ENCODE measurements around the gene ELF1. TPM values are rescaled to one million over a fixed set of nuclear protein-coding genes. Genes with fewer than 3 reads are reported as not detected.
A peak's percentile ranks its signal among the peaks of the same experiment; 100 is the strongest.

ELF1 gene
- total and polyA plus RNA-seq, 10 of the 15 experiments (the other 5 are each of a cell fraction or from before 2014, with no cell fraction given): 43.3 to 97.6 (median 55.7) TPM

DNA sequence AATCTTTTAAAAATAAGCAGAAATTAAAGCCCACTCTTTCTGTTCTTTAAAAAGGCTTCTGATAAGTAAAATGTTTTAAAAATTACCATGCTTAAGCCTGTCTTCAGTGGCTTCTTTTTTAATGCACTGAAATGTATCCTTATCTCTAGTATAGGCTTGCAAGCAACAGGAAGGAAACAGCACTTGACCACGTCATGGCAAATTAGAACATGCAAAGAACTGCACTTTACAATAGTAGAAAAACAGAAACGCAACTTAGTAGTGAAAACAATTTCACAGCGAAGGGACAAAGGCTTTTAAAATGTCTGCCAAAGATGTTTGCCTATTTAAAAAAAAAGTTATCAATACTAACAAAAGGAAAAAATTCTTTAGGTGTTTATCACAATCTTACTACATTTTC lies 36.3 kb downstream of the ELF1 start (continued):
- TF ChIP-seq, protein P1, sequence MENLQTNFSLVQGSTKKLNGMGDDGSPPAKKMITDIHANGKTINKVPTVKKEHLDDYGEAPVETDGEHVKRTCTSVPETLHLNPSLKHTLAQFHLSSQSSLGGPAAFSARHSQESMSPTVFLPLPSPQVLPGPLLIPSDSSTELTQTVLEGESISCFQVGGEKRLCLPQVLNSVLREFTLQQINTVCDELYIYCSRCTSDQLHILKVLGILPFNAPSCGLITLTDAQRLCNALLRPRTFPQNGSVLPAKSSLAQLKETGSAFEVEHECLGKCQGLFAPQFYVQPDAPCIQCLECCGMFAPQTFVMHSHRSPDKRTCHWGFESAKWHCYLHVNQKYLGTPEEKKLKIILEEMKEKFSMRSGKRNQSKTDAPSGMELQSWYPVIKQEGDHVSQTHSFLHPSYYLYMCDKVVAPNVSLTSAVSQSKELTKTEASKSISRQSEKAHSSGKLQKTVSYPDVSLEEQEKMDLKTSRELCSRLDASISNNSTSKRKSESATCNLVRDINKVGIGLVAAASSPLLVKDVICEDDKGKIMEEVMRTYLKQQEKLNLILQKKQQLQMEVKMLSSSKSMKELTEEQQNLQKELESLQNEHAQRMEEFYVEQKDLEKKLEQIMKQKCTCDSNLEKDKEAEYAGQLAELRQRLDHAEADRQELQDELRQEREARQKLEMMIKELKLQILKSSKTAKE (IDR thresholded peaks at IDR 0.05; ENCODE audit: low read depth, poor library complexity, severe bottlenecking): peak; percentile 29
- 0 out of 2 replicates have a peak, but pooled peaks have one; percentile 56 for TF ChIP-seq MXI1 (IDR thresholded peaks at IDR 0.05; ENCODE audit: low read depth, low read length)
- 0 out of 2 replicates have a peak, but pooled peaks have one; percentile 43 for TF ChIP-seq SMAD5 (IDR thresholded peaks at IDR 0.05; ENCODE audit: low read depth)
- TF ChIP-seq, protein P2, sequence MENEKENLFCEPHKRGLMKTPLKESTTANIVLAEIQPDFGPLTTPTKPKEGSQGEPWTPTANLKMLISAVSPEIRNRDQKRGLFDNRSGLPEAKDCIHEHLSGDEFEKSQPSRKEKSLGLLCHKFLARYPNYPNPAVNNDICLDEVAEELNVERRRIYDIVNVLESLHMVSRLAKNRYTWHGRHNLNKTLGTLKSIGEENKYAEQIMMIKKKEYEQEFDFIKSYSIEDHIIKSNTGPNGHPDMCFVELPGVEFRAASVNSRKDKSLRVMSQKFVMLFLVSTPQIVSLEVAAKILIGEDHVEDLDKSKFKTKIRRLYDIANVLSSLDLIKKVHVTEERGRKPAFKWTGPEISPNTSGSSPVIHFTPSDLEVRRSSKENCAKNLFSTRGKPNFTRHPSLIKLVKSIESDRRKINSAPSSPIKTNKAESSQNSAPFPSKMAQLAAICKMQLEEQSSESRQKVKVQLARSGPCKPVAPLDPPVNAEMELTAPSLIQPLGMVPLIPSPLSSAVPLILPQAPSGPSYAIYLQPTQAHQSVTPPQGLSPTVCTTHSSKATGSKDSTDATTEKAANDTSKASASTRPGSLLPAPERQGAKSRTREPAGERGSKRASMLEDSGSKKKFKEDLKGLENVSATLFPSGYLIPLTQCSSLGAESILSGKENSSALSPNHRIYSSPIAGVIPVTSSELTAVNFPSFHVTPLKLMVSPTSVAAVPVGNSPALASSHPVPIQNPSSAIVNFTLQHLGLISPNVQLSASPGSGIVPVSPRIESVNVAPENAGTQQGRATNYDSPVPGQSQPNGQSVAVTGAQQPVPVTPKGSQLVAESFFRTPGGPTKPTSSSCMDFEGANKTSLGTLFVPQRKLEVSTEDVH (IDR thresholded peaks at IDR 0.05; ENCODE audit: low read depth, partially characterized antibody): peak; percentile 18
- TF ChIP-seq, protein P3, sequence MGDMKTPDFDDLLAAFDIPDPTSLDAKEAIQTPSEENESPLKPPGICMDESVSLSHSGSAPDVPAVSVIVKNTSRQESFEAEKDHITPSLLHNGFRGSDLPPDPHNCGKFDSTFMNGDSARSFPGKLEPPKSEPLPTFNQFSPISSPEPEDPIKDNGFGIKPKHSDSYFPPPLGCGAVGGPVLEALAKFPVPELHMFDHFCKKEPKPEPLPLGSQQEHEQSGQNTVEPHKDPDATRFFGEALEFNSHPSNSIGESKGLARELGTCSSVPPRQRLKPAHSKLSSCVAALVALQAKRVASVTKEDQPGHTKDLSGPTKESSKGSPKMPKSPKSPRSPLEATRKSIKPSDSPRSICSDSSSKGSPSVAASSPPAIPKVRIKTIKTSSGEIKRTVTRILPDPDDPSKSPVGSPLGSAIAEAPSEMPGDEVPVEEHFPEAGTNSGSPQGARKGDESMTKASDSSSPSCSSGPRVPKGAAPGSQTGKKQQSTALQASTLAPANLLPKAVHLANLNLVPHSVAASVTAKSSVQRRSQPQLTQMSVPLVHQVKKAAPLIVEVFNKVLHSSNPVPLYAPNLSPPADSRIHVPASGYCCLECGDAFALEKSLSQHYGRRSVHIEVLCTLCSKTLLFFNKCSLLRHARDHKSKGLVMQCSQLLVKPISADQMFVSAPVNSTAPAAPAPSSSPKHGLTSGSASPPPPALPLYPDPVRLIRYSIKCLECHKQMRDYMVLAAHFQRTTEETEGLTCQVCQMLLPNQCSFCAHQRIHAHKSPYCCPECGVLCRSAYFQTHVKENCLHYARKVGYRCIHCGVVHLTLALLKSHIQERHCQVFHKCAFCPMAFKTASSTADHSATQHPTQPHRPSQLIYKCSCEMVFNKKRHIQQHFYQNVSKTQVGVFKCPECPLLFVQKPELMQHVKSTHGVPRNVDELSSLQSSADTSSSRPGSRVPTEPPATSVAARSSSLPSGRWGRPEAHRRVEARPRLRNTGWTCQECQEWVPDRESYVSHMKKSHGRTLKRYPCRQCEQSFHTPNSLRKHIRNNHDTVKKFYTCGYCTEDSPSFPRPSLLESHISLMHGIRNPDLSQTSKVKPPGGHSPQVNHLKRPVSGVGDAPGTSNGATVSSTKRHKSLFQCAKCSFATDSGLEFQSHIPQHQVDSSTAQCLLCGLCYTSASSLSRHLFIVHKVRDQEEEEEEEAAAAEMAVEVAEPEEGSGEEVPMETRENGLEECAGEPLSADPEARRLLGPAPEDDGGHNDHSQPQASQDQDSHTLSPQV (IDR thresholded peaks at IDR 0.05): no peak
- TF ChIP-seq, protein P4, sequence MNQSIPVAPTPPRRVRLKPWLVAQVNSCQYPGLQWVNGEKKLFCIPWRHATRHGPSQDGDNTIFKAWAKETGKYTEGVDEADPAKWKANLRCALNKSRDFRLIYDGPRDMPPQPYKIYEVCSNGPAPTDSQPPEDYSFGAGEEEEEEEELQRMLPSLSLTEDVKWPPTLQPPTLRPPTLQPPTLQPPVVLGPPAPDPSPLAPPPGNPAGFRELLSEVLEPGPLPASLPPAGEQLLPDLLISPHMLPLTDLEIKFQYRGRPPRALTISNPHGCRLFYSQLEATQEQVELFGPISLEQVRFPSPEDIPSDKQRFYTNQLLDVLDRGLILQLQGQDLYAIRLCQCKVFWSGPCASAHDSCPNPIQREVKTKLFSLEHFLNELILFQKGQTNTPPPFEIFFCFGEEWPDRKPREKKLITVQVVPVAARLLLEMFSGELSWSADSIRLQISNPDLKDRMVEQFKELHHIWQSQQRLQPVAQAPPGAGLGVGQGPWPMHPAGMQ (IDR thresholded peaks at IDR 0.05; ENCODE audit: borderline replicate concordance): no peak
- TF ChIP-seq MYB (IDR thresholded peaks at IDR 0.05; ENCODE audit: borderline replicate concordance, low read depth, low read length): no peak
- no peak for TF ChIP-seq SREBF1 (IDR thresholded peaks at IDR 0.05; ENCODE audit: low read length)
- no peak for TF ChIP-seq FOXK2 (IDR thresholded peaks at IDR 0.05)
- 0 out of 2 replicates have a peak, but pooled peaks have one; percentile 54 for TF ChIP-seq GABPA (IDR thresholded peaks at IDR 0.05; ENCODE audit: low read depth)
- TF ChIP-seq, protein P5, sequence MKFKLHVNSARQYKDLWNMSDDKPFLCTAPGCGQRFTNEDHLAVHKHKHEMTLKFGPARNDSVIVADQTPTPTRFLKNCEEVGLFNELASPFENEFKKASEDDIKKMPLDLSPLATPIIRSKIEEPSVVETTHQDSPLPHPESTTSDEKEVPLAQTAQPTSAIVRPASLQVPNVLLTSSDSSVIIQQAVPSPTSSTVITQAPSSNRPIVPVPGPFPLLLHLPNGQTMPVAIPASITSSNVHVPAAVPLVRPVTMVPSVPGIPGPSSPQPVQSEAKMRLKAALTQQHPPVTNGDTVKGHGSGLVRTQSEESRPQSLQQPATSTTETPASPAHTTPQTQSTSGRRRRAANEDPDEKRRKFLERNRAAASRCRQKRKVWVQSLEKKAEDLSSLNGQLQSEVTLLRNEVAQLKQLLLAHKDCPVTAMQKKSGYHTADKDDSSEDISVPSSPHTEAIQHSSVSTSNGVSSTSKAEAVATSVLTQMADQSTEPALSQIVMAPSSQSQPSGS (IDR thresholded peaks at IDR 0.05; ENCODE audit: low read length): peak; percentile 67
- TF ChIP-seq, protein P6, sequence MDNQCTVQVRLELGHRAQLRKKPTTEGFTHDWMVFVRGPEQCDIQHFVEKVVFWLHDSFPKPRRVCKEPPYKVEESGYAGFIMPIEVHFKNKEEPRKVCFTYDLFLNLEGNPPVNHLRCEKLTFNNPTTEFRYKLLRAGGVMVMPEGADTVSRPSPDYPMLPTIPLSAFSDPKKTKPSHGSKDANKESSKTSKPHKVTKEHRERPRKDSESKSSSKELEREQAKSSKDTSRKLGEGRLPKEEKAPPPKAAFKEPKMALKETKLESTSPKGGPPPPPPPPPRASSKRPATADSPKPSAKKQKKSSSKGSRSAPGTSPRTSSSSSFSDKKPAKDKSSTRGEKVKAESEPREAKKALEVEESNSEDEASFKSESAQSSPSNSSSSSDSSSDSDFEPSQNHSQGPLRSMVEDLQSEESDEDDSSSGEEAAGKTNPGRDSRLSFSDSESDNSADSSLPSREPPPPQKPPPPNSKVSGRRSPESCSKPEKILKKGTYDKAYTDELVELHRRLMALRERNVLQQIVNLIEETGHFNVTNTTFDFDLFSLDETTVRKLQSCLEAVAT (IDR thresholded peaks at IDR 0.05): 0 out of 2 replicates have a peak, but pooled peaks have one; percentile 40
- TF ChIP-seq JUNB (IDR thresholded peaks at IDR 0.05): peak; percentile 28; the same call in 1 of the 2 replicates
- no peak for TF ChIP-seq ZNF622 (IDR thresholded peaks at IDR 0.05)
- TF ChIP-seq RUNX3 (IDR thresholded peaks at IDR 0.05; ENCODE audit: low read length): peak; percentile 43; the same call in 1 of the 2 replicates
- TF ChIP-seq TAF1 (IDR thresholded peaks at IDR 0.05; ENCODE audit: borderline replicate concordance, low read depth, low read length): 0 out of 2 replicates have a peak, but pooled peaks have one; percentile 33
